ENCODE results near the gene MYO7A. TPM values are rescaled to one million over a fixed set of nuclear protein-coding genes. Genes with fewer than 3 reads are reported as not detected.

The MYO7A gene
- total RNA-seq, 1 donor from 2014 or later: 21.0 TPM

DNA sequence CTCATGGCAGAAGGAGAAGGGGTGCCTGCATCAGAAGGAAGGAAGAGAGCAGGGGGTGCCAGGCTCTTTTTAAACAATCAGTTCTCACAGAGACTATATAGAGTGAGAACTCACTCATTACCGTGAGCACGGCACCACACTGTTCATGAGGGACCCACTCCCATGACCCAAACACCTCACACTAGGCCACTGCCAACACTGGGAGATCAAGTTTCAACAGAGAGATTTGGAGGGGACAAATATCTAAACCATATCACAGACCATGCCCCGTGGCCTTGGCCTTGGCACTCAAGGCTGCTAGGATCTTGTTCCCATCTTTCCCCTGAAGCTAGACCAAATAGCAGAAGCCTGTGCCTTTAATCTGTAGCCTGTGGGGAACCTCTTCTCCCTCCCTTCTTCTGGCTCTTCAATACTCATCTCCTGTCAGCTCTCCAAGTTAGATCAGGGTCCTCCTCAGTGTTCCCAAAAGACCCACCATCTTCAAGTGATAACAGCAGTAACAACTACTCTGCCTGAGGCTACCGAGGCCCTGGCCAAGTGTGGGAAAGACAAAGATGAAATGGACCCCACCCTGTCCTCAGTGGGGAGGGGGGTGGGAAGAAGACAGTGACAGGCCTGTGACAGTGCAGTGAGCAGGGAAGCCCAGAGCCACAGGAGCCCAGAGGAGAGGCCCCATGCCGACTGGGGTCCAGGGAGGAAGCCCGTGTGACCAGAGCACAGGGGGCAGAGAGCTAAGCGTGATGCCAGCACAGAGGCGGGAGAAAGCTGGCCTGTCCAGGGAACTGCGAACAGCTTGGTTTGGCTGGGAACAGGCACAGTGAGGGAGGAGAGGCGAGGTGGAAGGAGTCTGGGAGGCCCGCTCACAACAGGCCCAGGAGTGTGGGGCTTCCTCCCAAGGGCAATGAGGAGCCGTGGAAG lies 72.6 kb downstream of the MYO7A start:
- DNase-seq (ENCODE audit: low spot score): no peak

- no peak for DNase-seq (ENCODE audit: low spot score)
These were observed 73.3 kb downstream of the MYO7A start for GRCh38 chr11:77201370-77201769.

DNA sequence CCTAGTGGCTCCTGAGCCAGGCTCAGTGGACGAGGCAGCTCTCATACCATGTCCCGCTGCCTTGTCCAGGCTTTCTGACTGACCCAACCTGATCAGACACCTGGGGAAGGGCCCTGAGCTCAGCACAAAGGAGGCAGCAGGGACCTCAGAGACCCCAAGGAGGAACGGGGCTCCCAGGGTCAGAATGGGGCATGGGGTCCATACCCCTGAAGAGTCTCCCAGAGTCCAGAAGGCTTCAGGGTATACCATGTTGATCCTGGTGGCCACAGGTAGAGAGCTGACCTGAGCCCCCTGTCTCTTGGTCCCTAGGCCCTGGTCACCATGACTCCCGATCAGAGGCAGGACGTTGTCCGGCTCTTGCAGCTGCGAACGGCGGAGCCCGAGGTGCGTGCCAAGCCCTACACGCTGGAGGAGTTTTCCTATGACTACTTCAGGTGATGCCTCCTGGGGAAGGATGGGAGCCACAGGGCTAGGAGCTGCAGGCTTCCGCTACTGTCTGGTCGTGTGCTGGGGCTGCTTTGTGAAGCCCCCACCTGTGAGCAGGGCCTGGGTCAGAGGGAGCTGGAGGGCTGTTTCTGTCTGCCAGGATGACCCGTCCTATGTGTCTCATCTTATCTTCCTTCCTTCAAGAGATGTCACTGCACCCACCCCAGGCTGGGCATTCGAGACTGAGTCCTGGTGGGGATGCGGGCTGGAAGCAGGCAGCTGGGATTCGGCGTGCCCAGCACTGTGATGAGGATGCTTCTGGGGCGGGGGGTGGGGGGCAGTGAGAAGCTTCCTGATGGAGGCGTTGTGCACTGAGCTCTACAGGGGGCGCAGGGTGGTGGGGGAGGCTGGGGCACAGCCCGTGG lies 74.2 kb downstream of the MYO7A start:
- DNase-seq (ENCODE audit: low spot score): no peak

- no peak for DNase-seq (ENCODE audit: low spot score)
These were observed 75.2 kb downstream of the MYO7A start for GRCh38 chr11:77202941-77203900.

GRCh38 chr11:77203901-77204753 lies 76.1 kb downstream of the MYO7A start:
- DNase-seq (ENCODE audit: low spot score): no peak

DNA sequence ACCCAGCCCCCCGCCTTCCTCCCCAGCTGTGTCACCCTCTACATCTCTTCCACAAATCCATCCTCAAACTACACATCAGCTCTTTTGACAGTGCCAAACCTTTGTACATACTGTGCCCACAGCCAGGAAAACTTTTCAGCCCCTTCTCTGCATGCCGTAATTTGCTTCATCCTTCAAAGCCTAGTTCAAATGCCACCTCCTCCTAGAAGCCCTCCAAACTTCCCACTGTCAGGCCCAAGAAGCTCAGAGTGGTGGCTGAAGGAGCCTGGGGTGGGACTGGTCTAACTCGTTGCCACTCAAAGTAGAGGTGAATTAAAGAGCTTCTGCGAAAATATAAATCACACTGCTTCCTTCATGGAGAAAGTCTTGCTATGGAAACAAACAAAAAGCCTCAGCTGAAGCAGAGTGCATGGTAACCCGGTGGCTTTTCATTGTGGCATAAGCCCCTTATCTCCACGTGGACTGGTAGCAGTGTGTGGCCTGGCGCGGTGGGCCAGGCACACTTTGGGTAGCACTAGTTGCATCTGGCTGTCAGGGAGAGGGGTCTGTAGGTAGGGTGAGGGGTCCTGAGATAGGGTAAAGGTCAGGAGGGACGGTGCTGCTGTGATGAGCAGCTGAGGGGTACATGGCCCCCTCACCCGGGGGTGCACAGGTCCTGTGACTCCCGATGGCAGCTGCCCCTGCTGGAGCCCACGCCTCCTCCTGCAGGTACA lies 76.9 kb downstream of the MYO7A start:
- no peak for DNase-seq (ENCODE audit: low spot score)

DNA sequence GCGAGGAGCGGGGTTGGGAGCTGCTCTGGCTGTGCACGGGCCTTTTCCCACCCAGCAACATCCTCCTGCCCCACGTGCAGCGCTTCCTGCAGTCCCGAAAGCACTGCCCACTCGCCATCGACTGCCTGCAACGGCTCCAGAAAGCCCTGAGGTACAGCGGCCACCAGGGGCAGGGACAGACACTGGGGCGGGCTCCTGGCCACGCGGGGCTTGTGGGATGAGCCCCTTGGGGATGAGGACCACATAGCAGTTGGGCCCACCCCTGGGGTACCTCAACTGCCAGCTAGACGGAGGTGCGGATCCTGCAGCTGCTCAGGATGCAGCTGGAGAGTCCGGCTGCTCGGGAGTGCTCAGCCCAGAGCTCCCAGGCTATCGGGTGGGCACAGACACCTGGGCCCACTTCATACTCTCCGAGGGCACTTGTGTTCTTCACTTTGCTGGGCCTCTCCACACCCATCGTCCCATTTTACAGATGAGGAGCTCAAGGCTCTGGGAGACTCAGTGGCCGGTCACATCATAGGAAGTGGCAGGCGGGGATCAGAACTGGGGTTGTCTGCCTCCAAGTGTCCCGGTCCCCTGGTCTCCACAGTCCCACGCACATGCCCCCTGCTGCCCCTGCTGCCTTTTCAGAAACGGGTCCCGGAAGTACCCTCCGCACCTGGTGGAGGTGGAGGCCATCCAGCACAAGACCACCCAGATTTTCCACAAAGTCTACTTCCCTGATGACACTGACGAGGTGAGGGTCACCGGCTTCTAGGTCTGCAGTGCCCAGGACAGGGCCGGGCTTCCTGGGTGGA lies 77.6 kb downstream of the MYO7A start:
- DNase-seq (ENCODE audit: low spot score): no peak

- no peak for DNase-seq (ENCODE audit: low spot score)
These were observed 78.4 kb downstream of the MYO7A start for GRCh38 chr11:77206264-77207018.

DNA sequence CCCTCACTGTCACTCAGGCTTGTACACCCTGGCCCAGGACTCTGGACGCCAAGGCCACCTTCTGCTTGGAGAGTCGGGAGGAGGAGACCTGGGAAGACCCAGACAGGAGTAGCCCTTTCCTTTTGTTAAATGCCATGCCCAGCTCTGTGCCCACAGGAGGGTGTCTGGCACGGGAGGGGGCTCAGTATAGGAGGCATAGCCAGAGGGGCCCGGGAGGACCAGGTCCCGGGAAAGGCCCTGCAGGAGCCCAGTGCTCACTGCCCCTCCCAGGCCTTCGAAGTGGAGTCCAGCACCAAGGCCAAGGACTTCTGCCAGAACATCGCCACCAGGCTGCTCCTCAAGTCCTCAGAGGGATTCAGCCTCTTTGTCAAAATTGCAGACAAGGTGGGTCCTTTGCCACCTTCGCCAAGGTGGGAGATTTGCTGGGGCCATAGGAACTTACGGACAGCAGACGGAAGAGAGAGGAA lies 79.0 kb downstream of the MYO7A start:
- DNase-seq (ENCODE audit: low spot score): no peak

GRCh38 chr11:77207618-77208313 lies 79.7 kb downstream of the MYO7A start:
- no peak for DNase-seq (ENCODE audit: low spot score)

DNA sequence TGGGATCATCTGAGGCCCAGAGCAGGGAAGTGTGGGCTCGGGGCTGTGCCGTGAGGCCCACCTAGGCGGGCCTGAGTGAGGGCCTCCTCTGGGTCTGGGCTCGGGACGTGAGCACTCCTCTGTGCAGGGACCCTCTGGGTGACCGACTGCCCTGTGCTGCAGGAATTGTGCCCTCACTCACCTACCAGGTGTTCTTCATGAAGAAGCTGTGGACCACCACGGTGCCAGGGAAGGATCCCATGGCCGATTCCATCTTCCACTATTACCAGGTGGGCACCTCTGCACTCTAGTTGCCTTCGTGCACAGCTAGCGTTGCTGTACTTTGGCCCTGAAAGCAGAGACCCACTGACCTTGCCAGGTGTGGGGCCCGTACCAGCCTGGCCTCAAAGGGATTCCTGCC lies 80.5 kb downstream of the MYO7A start:
- no peak for DNase-seq (ENCODE audit: low spot score)

- DNase-seq (ENCODE audit: low spot score): no peak
These were observed 81.6 kb downstream of the MYO7A start for GRCh38 chr11:77209663-77210062.

- no peak for DNase-seq (ENCODE audit: low spot score)
These were observed 83.0 kb downstream of the MYO7A start for GRCh38 chr11:77211040-77211451.

DNA sequence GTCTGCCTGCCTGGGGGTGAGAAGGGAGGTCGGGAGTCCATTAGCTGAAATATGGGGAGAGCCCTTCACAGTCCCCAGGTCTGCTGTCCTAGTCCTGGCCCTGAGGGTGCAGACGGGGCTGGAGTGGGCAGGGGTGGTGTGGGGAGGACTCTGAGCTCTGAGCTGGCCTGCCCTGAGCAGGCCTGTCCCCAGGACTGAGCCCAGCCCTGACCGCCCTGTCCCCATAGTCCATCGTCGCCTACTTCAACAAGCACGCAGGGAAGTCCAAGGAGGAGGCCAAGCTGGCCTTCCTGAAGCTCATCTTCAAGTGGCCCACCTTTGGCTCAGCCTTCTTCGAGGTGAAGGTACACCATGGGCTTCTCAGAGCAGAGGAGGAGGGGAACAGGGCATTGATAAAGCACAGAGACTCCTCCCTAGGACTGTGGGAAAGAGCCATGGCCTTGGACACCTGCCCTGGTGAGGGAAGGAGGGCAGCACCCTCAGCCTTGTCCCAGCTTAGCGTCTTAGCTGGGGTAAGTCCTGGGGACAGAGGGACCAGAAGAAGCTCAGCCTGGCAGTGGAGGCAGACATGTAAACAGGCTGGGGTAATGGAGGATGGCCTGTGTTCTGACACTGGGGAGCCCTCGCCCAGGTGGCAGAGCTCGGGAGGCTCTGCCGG lies 83.7 kb downstream of the MYO7A start:
- no peak for DNase-seq (ENCODE audit: low spot score)

- DNase-seq (ENCODE audit: low spot score): no peak
These were observed 84.4 kb downstream of the MYO7A start for GRCh38 chr11:77212314-77213007.

DNA sequence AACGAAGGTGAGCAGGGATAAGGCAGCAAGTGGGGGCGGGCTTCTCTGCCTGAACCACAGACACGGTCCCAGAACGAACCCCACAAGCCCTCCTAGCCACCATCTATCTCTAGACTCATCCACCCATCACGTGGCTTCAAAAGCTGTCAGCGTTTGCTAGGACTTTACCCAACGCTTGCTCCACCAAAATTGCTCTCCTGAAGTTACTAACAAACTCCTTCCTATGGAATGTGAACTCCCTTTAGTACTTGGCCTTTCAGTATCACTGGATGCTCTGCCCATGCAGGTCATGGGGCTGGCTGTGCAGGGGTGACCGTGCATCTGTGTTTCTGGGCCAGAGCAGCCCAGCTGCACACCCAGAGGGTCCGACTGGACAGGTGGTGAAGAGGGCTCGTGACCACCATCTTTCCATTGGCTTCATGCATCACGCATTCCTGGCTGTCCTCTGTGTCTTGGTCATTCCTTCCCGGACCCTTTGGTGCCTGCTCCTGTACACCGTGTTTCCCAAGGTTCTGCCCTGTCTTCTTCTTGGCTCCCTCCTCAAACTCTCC lies 85.1 kb downstream of the MYO7A start:
- no peak for DNase-seq (ENCODE audit: low spot score)

Data from mucosa of gallbladder (tissue), 1 donor.